H1 (cell line): ENCODE results near the gene GGA1.

ENCODE experiments used
- CBX8 ChIP-seq: fragments of 300-800, 300-1000 bp; sonication (generic); IDR thresholded peaks from 2 replicates; pipeline ENCODE4 v1.7.1; 2016; ENCODE audit warnings: low read depth, low read length, borderline replicate concordance
- CHD1 ChIP-seq: IDR thresholded peaks from 2 replicates; pipeline ENCODE4 v1.6.1; 2012; ENCODE audit warnings: low read depth, low read length, improper control_type of control experiment
- CTCF ChIP-seq, 3 experiments: IDR thresholded peaks; 1 replicate in 2 of 3; 2 replicates in 1 of 3; pipeline versions ENCODE4 v1.5.1 to v1.6.1; 2011; ENCODE audit warnings: low read length in 3 of 3, mild to moderate bottlenecking in 3 of 3, inconsistent platforms in 2 of 3, low read depth in 1 of 3, moderate library complexity in 1 of 3; ENCODE audit not compliant: insufficient read depth in 1 of 3; ENCODE audit errors: control extremely low read depth in 1 of 3
- EGR1 ChIP-seq: IDR thresholded peaks from 2 replicates; pipeline ENCODE4 v1.6.1; 2011; ENCODE audit warnings: low read depth, low read length, borderline replicate concordance
- HDAC6 ChIP-seq: IDR thresholded peaks from one replicate; pipeline ENCODE4 v1.7.1; 2012; ENCODE audit warnings: low read depth, mild to moderate bottlenecking, inconsistent platforms, low read length, moderate library complexity
- KDM5A ChIP-seq: fragments of 200-600 bp; IDR thresholded peaks from 2 replicates; pipeline ENCODE4 v1.7.1; 2012; ENCODE audit warnings: mild to moderate bottlenecking, low read length, inconsistent platforms, mixed read lengths
- MAFK ChIP-seq: IDR thresholded peaks from 2 replicates; pipeline ENCODE4 v1.6.1; 2012; ENCODE audit warnings: low read depth, mild to moderate bottlenecking, improper control_type of control experiment, low read length
- POLR2AphosphoS5 ChIP-seq: IDR thresholded peaks from 2 replicates; pipeline ENCODE4 v1.6.1; 2011; ENCODE audit warnings: low read depth, low read length
- RNF2 ChIP-seq: fragments of 200-900, 300-1000 bp; sonication (generic); IDR thresholded peaks from 2 replicates; pipeline ENCODE4 v1.7.1; 2016; ENCODE audit warnings: borderline replicate concordance, low read depth, mild to moderate bottlenecking, antibody characterized with exemption, low read length; ENCODE audit not compliant: poor library complexity, severe bottlenecking; ENCODE audit errors: missing control alignments
- SUZ12 ChIP-seq: fragments of 200-600 bp; sonication (generic); IDR thresholded peaks from 2 replicates; pipeline ENCODE4 v1.6.1; 2012; ENCODE audit warnings: mild to moderate bottlenecking, inconsistent platforms, low read length, moderate library complexity, mixed read lengths
- USF2 ChIP-seq: IDR thresholded peaks from 2 replicates; pipeline ENCODE4 v1.6.1; 2011; ENCODE audit warnings: low read length, improper control_type of control experiment

- TF ChIP-seq MAFK (no peak), RNF2 (no peak), CTCF (IDR thresholded peaks at IDR 0.05; ENCODE audit: control extremely low read depth in 1 of 3, insufficient read depth in 1 of 3, low read depth in 1 of 3, low read length in 3 of 3) (no peak), USF2 (no peak), EGR1 (no peak), POLR2AphosphoS5 (no peak), CHD1 (no peak), SUZ12 (no peak), CBX8 (no peak), KDM5A (no peak), HDAC6 (no peak)
Observed at GRCh38 chr22:37641561-37641949, 32.9 kb downstream of the GGA1 start.
